Measurements from ENCODE around the gene MRRF. TPM values are rescaled to one million over a fixed set of nuclear protein-coding genes. Genes with fewer than 3 reads are reported as not detected.

Gene MRRF
- total RNA-seq, 2 donors from 2014 or later, result 16.9 to 36.8 TPM

- Histone ChIP-seq H3K36me3 (no peaks in the 10 kb centered on the region), H3K4me1 (ENCODE audit: control insufficient read depth in 1 of 2, low read depth in 2 of 2) (peaks cover 0 to 15% of the 10 kb centered on the region in 2 donors), H3K4me3 (no peak overlapping the region), H3K9me3 (no peaks in the 10 kb centered on the region), H3K27me3 (replicated peaks; ENCODE audit: insufficient read depth) (no peaks in the 10 kb centered on the region), H3K27ac (no peak overlapping the region)
- no peak for TF ChIP-seq CTCF (IDR thresholded peaks at IDR 0.05)
- ATAC-seq (ENCODE audit: insufficient number of reproducible peaks, low FRiP score, low read depth) (no peak), DNase-seq (ENCODE audit: low spot score) (no peak)
Measured at GRCh38 chr9:122331523-122331927, 66.8 kb downstream of the MRRF start.

GRCh38 chr9:122332083-122332482 lies 67.4 kb downstream of the MRRF start:
- Histone ChIP-seq H3K9me3 (no peaks in the 10 kb centered on the region), H3K4me3 (no peak overlapping the region), H3K36me3 (no peaks in the 10 kb centered on the region), H3K4me1 (ENCODE audit: control insufficient read depth in 1 of 2, low read depth in 2 of 2) (peaks cover 0 to 15% of the 10 kb centered on the region in 2 donors), H3K27me3 (replicated peaks; ENCODE audit: insufficient read depth) (no peaks in the 10 kb centered on the region), H3K27ac (no peak overlapping the region)
- TF ChIP-seq CTCF (IDR thresholded peaks at IDR 0.05), result no peak
- DNase-seq (ENCODE audit: low spot score) (no peak), ATAC-seq (ENCODE audit: insufficient number of reproducible peaks, low FRiP score, low read depth) (no peak)

GRCh38 chr9:122332644-122333043 lies 68.0 kb downstream of the MRRF start:
- Histone ChIP-seq H3K27me3 (replicated peaks; ENCODE audit: insufficient read depth) (no peaks in the 10 kb centered on the region), H3K27ac (no peak overlapping the region), H3K4me1 (ENCODE audit: control insufficient read depth in 1 of 2, low read depth in 2 of 2) (peaks cover 0 to 15% of the 10 kb centered on the region in 2 donors), H3K36me3 (no peaks in the 10 kb centered on the region), H3K9me3 (no peaks in the 10 kb centered on the region), H3K4me3 (no peak overlapping the region)
- no peak for TF ChIP-seq CTCF (IDR thresholded peaks at IDR 0.05)
- DNase-seq (ENCODE audit: low spot score) (no peak), ATAC-seq (ENCODE audit: insufficient number of reproducible peaks, low FRiP score, low read depth) (no peak)

GRCh38 chr9:122333169-122333808 lies 68.6 kb downstream of the MRRF start:
- H3K27ac ChIP-seq, result no peak overlapping the region
- peaks cover 0 to 15% of the 10 kb centered on the region in 2 donors for H3K4me1 ChIP-seq (ENCODE audit: control insufficient read depth in 1 of 2, low read depth in 2 of 2)
- DNase-seq (ENCODE audit: low spot score) (no peak), ATAC-seq (ENCODE audit: insufficient number of reproducible peaks, low FRiP score, low read depth) (no peak)
- no peak overlapping the region for H3K4me3 ChIP-seq
- H3K9me3 ChIP-seq, result no peaks in the 10 kb centered on the region
- H3K27me3 ChIP-seq (replicated peaks; ENCODE audit: insufficient read depth), result no peaks in the 10 kb centered on the region
- no peak for TF ChIP-seq CTCF (IDR thresholded peaks at IDR 0.05)
- no peaks in the 10 kb centered on the region for H3K36me3 ChIP-seq

GRCh38 chr9:122334916-122335315 lies 70.2 kb downstream of the MRRF start:
- ATAC-seq (ENCODE audit: insufficient number of reproducible peaks, low FRiP score, low read depth), result no peak
- Histone ChIP-seq H3K27ac (no peak overlapping the region), H3K4me1 (ENCODE audit: control insufficient read depth in 1 of 2, low read depth in 2 of 2) (peaks cover 0 to 15% of the 10 kb centered on the region in 2 donors), H3K36me3 (no peaks in the 10 kb centered on the region), H3K27me3 (replicated peaks; ENCODE audit: insufficient read depth) (no peaks in the 10 kb centered on the region), H3K4me3 (no peak overlapping the region), H3K9me3 (no peaks in the 10 kb centered on the region)
- TF ChIP-seq CTCF (IDR thresholded peaks at IDR 0.05), result no peak
- DNase-seq (ENCODE audit: low spot score), result no peak

Data from thoracic aorta (tissue), 2 donors.